Neural crest cell (in vitro differentiated cells): ENCODE results near the gene PTCD1. TPM values are rescaled to one million over a fixed set of nuclear protein-coding genes. Genes with fewer than 3 reads are reported as not detected.

Experiments
- DNase-seq: peaks from one replicate; pipeline ENCODE4 v3.0.0; 2021; ENCODE audit warnings: low read depth, mixed read lengths, low spot score
- H3K27ac Mint-ChIP-seq: one replicate; pipeline ENCODE4 v1.8.0; 2021; ENCODE audit warnings: mild to moderate bottlenecking, mixed read lengths; ENCODE audit not compliant: unreplicated experiment
- H3K27me3 Mint-ChIP-seq: 2 replicates; pipeline ENCODE4 v1.8.0; 2021; ENCODE audit warnings: low read depth, mild to moderate bottlenecking, mixed read lengths
- H3K36me3 Mint-ChIP-seq: 2 replicates; pipeline ENCODE4 v1.8.0; 2021; ENCODE audit warnings: low read depth, mild to moderate bottlenecking, mixed read lengths
- H3K4me1 Mint-ChIP-seq: 2 replicates; pipeline ENCODE4 v1.8.0; 2021; ENCODE audit warnings: mixed read lengths
- H3K4me3 Mint-ChIP-seq: one replicate; pipeline ENCODE4 v1.8.0; 2021; ENCODE audit warnings: mild to moderate bottlenecking, mixed read lengths
- H3K9me3 Mint-ChIP-seq: 2 replicates; pipeline ENCODE4 v1.8.0; 2021; ENCODE audit warnings: mixed read lengths
- total RNA-seq: library from RNA; stranded (reverse); gene quantifications from 2 replicates; pipeline ENCODE4 v1.2.1, GENCODE V29; 2021
- TF ChIP-seq, protein P1 (sequence below): fragments of 200-600 bp; sonication (generic); conservative IDR thresholded peaks from 2 replicates; pipeline ENCODE4 v1.5.0; 2021; ENCODE audit warnings: antibody characterized with exemption, mild to moderate bottlenecking

PTCD1 gene
- total RNA-seq, 1 donor from 2014 or later, result 11.1 TPM

GRCh38 chr7:99473315-99473596 is 34.7 kb upstream of the PTCD1 start:
- no peak for DNase-seq
- peaks cover 18% of the 10 kb centered on the region for H3K27me3 Mint-ChIP-seq

GRCh38 chr7:99472561-99473314 is 34.1 kb upstream of the PTCD1 start, which contains the start of gene ZNF789:
Gene ZNF789 (plus strand): TSS chr7:99472890. CDS start chr7:99476457, 3,567 bp downstream.
- peaks cover 19% of the 10 kb centered on the region for H3K4me1 Mint-ChIP-seq
- H3K36me3 Mint-ChIP-seq, result no peaks in the 10 kb centered on the region
- H3K4me3 Mint-ChIP-seq, result peak within 1 kb of the TSS; percentile 97
- H3K9me3 Mint-ChIP-seq, result no peaks in the 10 kb centered on the region
- DNase-seq, result peak; percentile 95
- TF ChIP-seq, protein P1, sequence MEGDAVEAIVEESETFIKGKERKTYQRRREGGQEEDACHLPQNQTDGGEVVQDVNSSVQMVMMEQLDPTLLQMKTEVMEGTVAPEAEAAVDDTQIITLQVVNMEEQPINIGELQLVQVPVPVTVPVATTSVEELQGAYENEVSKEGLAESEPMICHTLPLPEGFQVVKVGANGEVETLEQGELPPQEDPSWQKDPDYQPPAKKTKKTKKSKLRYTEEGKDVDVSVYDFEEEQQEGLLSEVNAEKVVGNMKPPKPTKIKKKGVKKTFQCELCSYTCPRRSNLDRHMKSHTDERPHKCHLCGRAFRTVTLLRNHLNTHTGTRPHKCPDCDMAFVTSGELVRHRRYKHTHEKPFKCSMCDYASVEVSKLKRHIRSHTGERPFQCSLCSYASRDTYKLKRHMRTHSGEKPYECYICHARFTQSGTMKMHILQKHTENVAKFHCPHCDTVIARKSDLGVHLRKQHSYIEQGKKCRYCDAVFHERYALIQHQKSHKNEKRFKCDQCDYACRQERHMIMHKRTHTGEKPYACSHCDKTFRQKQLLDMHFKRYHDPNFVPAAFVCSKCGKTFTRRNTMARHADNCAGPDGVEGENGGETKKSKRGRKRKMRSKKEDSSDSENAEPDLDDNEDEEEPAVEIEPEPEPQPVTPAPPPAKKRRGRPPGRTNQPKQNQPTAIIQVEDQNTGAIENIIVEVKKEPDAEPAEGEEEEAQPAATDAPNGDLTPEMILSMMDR, result no peak
- H3K27me3 Mint-ChIP-seq, result peaks cover 18% of the 10 kb centered on the region
- H3K27ac Mint-ChIP-seq, result peak within 1 kb of the TSS; percentile 93

More at GRCh38 chr7:99473315-99473596, 34.7 kb upstream of the PTCD1 start:
- H3K27ac Mint-ChIP-seq, result peak overlapping the region; percentile 44
- H3K9me3 Mint-ChIP-seq, result no peaks in the 10 kb centered on the region
- peaks cover 19% of the 10 kb centered on the region for H3K4me1 Mint-ChIP-seq
- TF ChIP-seq, protein P1, result no peak
- H3K36me3 Mint-ChIP-seq, result no peaks in the 10 kb centered on the region
- peak overlapping the region; percentile 97 for H3K4me3 Mint-ChIP-seq

DNA sequence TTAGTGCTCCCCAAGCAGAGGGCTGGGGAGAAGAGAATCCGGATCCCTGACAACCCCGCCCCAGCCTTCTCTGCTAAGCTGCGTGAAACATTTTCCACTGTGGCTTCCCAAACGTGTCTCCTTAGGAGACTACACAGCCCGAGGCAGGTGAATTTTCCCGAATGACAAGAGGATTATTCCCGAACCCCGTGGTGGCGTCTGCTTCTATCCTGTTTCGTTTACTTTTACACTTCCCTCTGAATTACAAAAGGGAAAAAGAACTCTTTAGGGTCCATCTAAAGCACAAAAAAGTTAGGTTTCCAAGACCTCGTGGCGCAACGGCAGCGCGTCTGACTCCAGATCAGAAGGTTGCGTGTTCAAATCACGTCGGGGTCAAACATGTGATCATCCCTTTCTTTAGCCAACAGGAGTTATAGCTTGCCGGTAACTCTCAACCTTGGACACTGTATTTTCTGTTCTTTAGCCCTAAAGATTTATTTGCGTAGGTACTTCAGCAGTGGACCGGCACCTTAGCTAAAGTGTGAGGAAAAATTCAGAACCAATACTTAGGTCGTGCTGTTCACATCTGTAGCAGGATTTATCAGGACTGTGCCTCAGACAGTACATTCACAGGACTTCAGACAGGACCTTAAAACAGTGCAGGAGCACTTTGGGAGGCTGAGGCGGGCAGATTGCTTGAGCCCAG is 30.9 kb upstream of the PTCD1 start:
- DNase-seq, result no peak
- TF ChIP-seq, protein P1, result no peak
- no peak overlapping the region for H3K27ac Mint-ChIP-seq
- H3K9me3 Mint-ChIP-seq, result no peaks in the 10 kb centered on the region
- H3K4me1 Mint-ChIP-seq, result peaks cover 31% of the 10 kb centered on the region
- peaks cover 3% of the 10 kb centered on the region for H3K36me3 Mint-ChIP-seq
- H3K27me3 Mint-ChIP-seq, result peaks cover 21% of the 10 kb centered on the region
- H3K4me3 Mint-ChIP-seq, result peak overlapping the region; percentile 80

GRCh38 chr7:99468336-99468918 is 29.8 kb upstream of the PTCD1 start:
- Mint-ChIP-seq H3K4me3 (peak overlapping the region; percentile 61), H3K36me3 (peaks cover 8% of the 10 kb centered on the region), H3K4me1 (peaks cover 33% of the 10 kb centered on the region), H3K27ac (no peak overlapping the region), H3K9me3 (no peaks in the 10 kb centered on the region), H3K27me3 (peaks cover 21% of the 10 kb centered on the region)
- no peak for DNase-seq
- TF ChIP-seq, protein P1, result no peak

DNA sequence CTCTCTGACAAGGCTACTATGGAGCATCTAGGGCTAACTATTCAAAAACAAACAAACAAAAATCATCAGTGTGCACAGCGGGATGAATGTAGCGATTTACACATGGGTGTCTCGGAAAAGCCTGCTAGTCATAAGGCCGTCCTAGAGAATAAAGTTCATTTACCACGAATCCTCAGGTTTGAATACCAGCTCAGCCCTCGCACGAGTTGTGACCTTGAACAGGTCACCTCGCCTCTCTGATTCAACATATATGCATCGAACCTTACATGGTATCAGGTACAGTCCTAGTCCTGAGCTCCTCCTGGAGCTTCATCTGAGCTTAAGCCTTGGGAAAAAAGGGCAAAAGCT is 26.8 kb upstream of the PTCD1 start:
- Mint-ChIP-seq H3K4me3 (peak overlapping the region; percentile 91), H3K36me3 (peaks cover 18% of the 10 kb centered on the region), H3K27me3 (peaks cover 14% of the 10 kb centered on the region), H3K9me3 (no peaks in the 10 kb centered on the region), H3K4me1 (peaks cover 24% of the 10 kb centered on the region), H3K27ac (peak overlapping the region; percentile 96)
- TF ChIP-seq, protein P1, result no peak
- no peak for DNase-seq
